Muscle of leg (tissue), 11 donors: ENCODE measurements around the gene ATP4B. TPM values are rescaled to one million over a fixed set of nuclear protein-coding genes. Genes with fewer than 3 reads are reported as not detected.

Experiments
- DNase-seq: peaks from one replicate; pipeline ENCODE4 v3.0.0; 2013
- H3K27ac ChIP-seq: one replicate; pipeline ENCODE4 v1.5.1; 2013; ENCODE audit warnings: mild to moderate bottlenecking, low read length, control low read depth
- H3K27me3 ChIP-seq: one replicate; pipeline ENCODE4 v1.6.1; 2013; ENCODE audit warnings: low read length; ENCODE audit not compliant: control insufficient read depth, insufficient read depth
- H3K36me3 ChIP-seq: one replicate; pipeline ENCODE4 v1.6.1; 2013; ENCODE audit warnings: low read length; ENCODE audit not compliant: control insufficient read depth, insufficient read depth
- H3K4me1 ChIP-seq: one replicate; pipeline ENCODE4 v1.6.1; 2013; ENCODE audit warnings: low read length; ENCODE audit not compliant: control insufficient read depth, insufficient read depth
- H3K4me3 ChIP-seq: one replicate; pipeline ENCODE4 v1.5.1; 2013; ENCODE audit warnings: low read length, control low read depth
- H3K9me3 ChIP-seq: replicated peaks from 2 replicates; pipeline ENCODE4 v1.6.1; 2013; ENCODE audit warnings: low read depth, low read length; ENCODE audit not compliant: control insufficient read depth
- WGBS: methylation state at CpG from one replicate; pipeline ENCODE4 v1.1.5; 2013; ENCODE audit warnings: missing lambda C conversion rate; ENCODE audit not compliant: insufficient coverage; 5-methylcytosine and 5-hydroxymethylcytosine counted together
- polyA plus RNA-seq, 8 donors: library from polyadenylated mRNA; unstranded; fragments of 120-200 nt; gene quantifications; one replicate each; pipeline versions ENCODE4 v1.2.1 to v1.2.3, GENCODE V29; 2013; ENCODE audit warnings: inconsistent platforms in 1 of 8, low replicate concordance in 1 of 8; ENCODE audit not compliant: insufficient read length in 8 of 8, insufficient read depth in 1 of 8
- total RNA-seq: library from RNA; stranded (reverse); fragments of 120-200 nt; gene quantifications from one replicate; pipeline ENCODE4 v1.2.4, GENCODE V29; 2013

The ATP4B gene
- total and polyA plus RNA-seq, 9 donors, result 0.07 to 0.69 (median 0.08) TPM; not detected in 6

GRCh38 chr13:113656831-113657671 lies 947 bp downstream of the ATP4B start:
- Histone ChIP-seq H3K4me1 (peaks cover 13% of the 10 kb centered on the region), H3K27ac (no peak overlapping the region), H3K36me3 (no peaks in the 10 kb centered on the region), H3K27me3 (no peaks in the 10 kb centered on the region), H3K9me3 (no peaks in the 10 kb centered on the region), H3K4me3 (no peak overlapping the region)
- DNase-seq, result no peak
- 67% methylated on average over 32 of the region's 42 CpGs for WGBS

DNA sequence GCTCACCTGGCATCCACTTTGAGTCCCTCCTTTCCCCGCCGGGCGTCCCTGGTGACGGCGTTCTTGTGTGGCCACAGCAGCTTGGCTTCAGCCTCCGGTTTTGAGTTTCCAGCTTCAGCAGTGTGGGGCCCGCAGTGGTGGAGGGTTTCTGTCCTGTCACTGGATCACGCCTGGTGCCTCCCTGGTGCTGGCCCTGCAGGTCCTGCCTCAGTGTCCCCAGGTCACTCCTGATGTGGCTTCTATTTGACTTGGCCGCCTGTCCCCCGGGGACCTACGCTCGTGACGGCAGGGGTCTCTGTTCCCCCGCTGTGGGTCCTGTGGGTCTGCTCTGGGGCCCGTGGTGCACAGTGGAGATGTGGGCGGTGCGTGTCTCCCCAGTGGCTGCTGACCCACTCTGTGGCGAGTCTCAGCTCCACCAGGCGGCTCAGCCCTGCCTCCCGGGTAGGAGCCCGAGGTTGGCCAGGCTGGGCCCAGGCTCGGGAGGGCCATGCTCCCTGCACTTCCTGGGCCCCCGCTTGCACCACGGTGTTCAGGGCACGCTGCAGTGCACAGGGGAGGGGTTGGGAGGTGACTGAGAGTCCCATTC lies 1.9 kb downstream of the ATP4B start:
- H3K27ac ChIP-seq, result no peak overlapping the region
- H3K27me3 ChIP-seq, result no peaks in the 10 kb centered on the region
- no peaks in the 10 kb centered on the region for H3K36me3 ChIP-seq
- no peak for DNase-seq
- no peaks in the 10 kb centered on the region for H3K9me3 ChIP-seq
- H3K4me1 ChIP-seq, result peaks cover 13% of the 10 kb centered on the region
- WGBS, result 71% methylated on average over 25 of the region's 25 CpGs
- H3K4me3 ChIP-seq, result no peak overlapping the region

DNA sequence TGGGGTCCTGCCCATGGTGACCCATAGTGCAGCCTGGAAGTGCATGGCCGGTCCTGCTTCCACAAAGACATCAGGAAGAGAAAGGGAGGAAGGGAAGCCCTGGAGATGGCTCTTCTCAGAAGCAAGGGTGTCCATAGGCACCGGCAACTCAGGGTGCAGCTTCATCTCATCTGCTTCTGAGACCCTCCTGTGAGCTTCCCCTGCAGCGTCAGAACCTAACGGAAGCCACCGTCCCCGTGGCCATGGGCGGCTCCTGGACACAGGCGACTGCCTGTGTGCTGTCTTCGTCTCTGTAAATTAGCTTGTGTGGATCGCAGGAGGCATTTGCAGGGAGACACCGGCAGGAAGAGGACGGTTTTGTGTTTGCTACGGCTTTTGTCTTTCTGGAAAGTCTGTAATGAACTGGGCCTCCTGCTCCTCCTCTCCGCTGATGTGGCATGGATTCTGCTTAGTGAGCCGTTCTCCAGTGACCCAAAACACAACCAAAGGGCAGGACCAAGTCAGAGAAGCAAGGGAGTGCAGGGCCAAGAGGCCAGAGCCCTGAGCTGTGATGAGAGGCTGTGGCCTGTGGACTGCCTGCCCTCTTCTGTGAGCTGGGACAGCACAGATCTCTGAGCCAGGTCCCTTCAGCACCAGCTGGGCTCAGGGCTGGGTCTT lies 2.5 kb downstream of the ATP4B start:
- no peaks in the 10 kb centered on the region for H3K27me3 ChIP-seq
- H3K9me3 ChIP-seq, result no peaks in the 10 kb centered on the region
- H3K4me3 ChIP-seq, result no peak overlapping the region
- WGBS, result 78% methylated on average over 7 of the region's 15 CpGs
- peaks cover 13% of the 10 kb centered on the region for H3K4me1 ChIP-seq
- no peak for DNase-seq
- H3K36me3 ChIP-seq, result no peaks in the 10 kb centered on the region
- H3K27ac ChIP-seq, result no peak overlapping the region

DNA sequence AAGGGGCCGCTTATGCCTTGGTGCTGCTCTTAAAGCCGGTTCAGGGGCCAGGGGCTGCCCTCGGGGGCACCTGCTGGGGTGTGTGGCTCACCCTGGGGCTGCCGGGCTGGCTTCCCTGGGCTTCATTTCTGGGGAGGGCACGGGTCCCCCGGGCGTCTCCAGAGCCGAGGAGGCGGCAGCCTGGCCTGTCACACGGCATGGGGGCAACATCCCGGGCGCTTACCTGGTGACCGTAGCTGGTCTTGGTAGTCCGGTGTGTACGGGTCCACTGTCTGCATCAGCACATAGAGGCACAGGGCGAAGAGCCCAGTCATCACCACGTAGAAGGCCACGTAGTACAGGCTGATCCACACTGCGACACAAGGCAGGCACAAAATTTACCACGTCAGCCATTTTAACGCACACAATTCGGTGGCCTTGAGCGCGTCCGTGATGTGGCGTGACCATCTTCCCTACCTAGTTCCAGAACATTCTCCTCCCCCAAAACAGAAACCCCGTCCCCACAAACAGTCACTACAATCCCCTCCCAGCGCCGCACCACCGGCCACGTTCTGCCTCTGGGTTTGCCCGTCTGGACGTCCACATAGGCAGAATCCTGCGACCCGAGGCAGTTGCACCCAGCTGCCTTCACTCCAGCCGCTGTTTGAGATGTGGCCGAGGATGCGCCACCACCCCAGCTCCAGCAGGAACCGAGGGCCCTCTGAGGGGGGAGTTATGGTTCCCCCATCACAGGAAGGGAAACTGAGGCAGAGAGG lies 3.2 kb downstream of the ATP4B start:
- DNase-seq, result no peak
- 87% methylated on average over 38 of the region's 39 CpGs for WGBS

GRCh38 chr13:113654175-113654560 lies 3.8 kb downstream of the ATP4B start:
- 53% methylated on average over 5 of the region's 9 CpGs for WGBS
- Histone ChIP-seq H3K27ac (no peak overlapping the region), H3K36me3 (no peaks in the 10 kb centered on the region), H3K9me3 (no peaks in the 10 kb centered on the region), H3K4me1 (peaks cover 13% of the 10 kb centered on the region), H3K27me3 (no peaks in the 10 kb centered on the region), H3K4me3 (no peak overlapping the region)
- peak; percentile 32 for DNase-seq

More for the DNA sequence above, 3.2 kb downstream of the ATP4B start:
- Histone ChIP-seq H3K27me3 (no peaks in the 10 kb centered on the region), H3K27ac (no peak overlapping the region), H3K4me3 (no peak overlapping the region), H3K4me1 (peaks cover 13% of the 10 kb centered on the region), H3K36me3 (no peaks in the 10 kb centered on the region), H3K9me3 (no peaks in the 10 kb centered on the region)

DNA sequence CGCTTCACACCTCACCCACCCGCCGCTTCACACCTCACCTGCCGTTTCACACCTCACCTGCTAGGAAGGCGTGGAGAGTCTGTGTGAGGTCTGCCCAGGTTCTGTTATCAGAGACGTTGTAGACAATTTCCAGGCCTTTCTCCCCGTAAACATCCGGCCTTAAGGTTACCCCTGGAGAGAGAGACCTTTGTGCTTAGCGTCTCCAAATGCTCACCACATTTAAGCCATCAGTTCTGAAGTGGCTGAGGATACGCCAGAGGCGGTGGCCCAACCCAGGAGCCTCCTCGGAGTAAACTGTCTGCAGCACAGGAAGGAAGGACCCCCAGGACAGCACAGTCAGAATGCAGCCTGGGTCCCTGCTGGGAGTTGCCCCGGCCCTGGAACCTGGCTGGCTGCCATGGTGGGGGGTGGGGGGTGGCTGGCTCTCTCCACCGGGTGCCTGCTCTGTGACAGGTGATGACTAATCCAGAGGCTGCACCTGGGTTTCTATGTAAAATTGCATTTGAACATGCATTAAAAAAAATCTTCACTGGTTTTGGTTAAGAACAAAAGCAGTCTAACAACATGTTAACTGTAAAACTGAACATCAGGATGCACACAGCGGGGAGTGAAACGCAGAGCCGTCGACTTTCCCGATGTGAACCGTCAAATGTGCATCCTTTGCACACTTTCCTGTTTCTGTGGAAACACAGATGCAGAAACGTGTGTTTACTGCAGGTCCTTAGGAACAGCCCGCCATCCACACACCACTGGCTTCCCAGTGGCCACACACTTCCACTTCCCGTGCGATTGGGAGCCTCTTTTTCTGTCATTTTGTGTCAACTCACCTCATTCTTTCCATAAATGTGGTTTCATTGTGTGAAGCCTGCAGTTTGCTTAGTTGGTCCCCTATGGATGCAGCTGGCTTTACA lies 4.5 kb downstream of the ATP4B start:
- WGBS, result 13% methylated on average over 17 of the region's 24 CpGs
- no peaks in the 10 kb centered on the region for H3K9me3 ChIP-seq
- peaks cover 13% of the 10 kb centered on the region for H3K4me1 ChIP-seq
- no peak overlapping the region for H3K27ac ChIP-seq
- DNase-seq, result peak; percentile 38
- H3K36me3 ChIP-seq, result no peaks in the 10 kb centered on the region
- H3K4me3 ChIP-seq, result no peak overlapping the region
- H3K27me3 ChIP-seq, result no peaks in the 10 kb centered on the region

DNA sequence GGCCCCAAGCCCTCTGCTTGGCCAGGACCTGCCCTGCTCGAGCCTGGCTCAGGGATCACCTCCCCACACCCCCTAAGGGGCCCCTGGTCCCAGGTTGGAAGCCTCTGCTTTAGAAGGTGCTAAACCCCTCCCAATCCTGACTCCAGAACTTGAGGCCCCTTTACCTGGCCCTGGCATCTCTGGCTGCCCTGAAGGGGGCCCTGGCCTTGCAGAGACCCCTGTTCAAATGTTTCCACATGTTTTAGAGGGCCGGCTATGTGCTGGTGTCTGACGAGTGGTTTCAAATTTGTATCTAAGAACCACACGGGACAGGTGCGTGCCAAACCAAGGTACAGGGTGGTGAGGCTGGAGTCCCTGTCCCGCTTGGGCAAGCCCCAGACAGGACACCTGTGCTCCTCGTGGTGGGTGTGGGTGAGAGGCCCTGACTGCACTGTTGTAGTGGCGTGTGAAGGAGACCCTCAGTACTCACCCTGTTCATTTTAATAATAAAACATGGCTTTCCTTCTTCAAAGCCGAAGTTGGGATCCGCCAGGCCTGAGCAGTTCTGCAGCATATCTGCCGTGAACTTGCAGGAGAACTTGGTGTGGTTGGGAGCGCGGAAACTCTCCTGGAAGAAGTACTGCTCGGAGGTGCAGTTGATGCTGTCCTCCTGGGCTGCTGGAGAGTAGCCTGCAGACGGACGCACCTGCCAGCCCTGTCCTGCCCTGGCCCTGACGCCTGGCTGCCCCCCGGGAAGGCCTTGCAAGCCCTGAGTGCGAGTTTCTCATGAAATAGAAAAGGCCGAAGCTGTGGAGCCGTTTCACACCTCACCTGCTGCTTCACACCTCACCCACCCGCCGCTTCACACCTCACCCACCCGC lies 5.4 kb downstream of the ATP4B start:
- Histone ChIP-seq H3K36me3 (no peaks in the 10 kb centered on the region), H3K27me3 (no peaks in the 10 kb centered on the region), H3K9me3 (no peaks in the 10 kb centered on the region), H3K4me3 (no peak overlapping the region), H3K4me1 (peaks cover 18% of the 10 kb centered on the region), H3K27ac (no peak overlapping the region)
- WGBS, result 69% methylated on average over 15 of the region's 24 CpGs
- DNase-seq, result no peak

DNA sequence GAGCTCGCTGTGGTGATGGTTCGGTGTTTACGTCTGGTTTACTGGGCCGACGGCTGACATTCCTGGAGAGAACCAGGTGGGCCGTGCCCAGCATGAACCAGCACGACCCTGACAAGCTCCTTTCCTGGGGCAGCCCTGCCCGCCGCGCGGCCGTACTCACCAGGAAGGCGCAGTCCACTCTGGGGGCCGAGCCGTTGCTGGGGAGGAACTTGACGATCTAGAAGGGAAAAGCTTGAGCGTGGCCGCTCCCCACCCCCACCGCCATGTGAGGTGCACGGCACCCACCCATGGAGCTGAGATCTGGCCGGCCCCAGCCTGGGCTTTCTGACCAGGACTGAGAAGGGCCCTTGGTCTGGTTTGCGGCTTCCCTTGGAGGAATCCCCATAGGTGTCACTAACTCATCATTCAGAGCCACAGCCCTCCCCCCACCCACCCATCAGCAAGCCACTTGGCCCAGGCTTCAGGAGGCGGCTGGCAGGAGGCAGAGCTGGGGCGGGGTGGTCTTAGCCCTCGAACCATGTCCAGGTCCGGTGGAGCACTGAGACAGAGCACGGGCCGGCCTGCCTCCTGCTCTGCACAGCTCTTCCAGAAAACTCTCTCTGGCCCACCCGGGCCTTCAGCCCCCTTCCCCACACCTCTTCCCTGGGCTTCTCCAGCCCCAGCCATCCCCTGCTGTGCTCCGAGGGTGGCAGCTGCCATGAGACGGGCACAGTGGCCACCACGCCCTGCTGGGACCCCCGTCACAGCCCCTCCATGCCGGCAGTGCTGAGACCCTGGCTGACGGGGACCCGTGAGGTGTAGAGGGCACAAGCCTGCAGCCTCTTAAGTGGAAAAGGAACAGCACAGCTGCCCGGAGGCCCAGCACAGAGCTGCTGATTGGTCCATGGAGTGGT lies 6.2 kb downstream of the ATP4B start:
- DNase-seq, result no peak
- H3K27me3 ChIP-seq, result no peaks in the 10 kb centered on the region
- WGBS, result 86% methylated on average over 31 of the region's 37 CpGs

More for the DNA sequence above, 6.2 kb downstream of the ATP4B start:
- Histone ChIP-seq H3K36me3 (no peaks in the 10 kb centered on the region), H3K9me3 (no peaks in the 10 kb centered on the region), H3K4me3 (no peak overlapping the region), H3K27ac (no peak overlapping the region), H3K4me1 (peaks cover 24% of the 10 kb centered on the region)
